ENCODE measurements around the gene LARGE1.

Gene LARGE1

GRCh38 chr22:33745501-33745900 is 174.8 kb downstream of the LARGE1 start:
- Histone ChIP-seq H3K9ac (ENCODE audit: low read length) (no peak overlapping the region), H3K4me3 (ENCODE audit: low read depth in 1 of 2, low read length in 2 of 2) (no peak overlapping the region), H3K27me3 (ENCODE audit: control insufficient read depth in 1 of 2, insufficient read depth in 2 of 2, low read length in 2 of 2) (no peaks in the 10 kb centered on the region), H3K9me3 (ENCODE audit: low read length) (no peaks in the 10 kb centered on the region), H3K4me1 (ENCODE audit: insufficient read depth, low read length) (peaks cover 4% of the 10 kb centered on the region), H3K27ac (ENCODE audit: low read depth, low read length) (no peak overlapping the region), H3K36me3 (ENCODE audit: insufficient read depth, low read length) (no peaks in the 10 kb centered on the region)

GRCh38 chr22:33743756-33744155 is 176.5 kb downstream of the LARGE1 start:
- Histone ChIP-seq H3K27ac (ENCODE audit: low read depth, low read length) (no peak overlapping the region), H3K9me3 (ENCODE audit: low read length) (no peaks in the 10 kb centered on the region), H3K27me3 (ENCODE audit: control insufficient read depth in 1 of 2, insufficient read depth in 2 of 2, low read length in 2 of 2) (no peaks in the 10 kb centered on the region), H3K36me3 (ENCODE audit: insufficient read depth, low read length) (no peaks in the 10 kb centered on the region), H3K9ac (ENCODE audit: low read length) (no peak overlapping the region), H3K4me3 (ENCODE audit: low read depth in 1 of 2, low read length in 2 of 2) (no peak overlapping the region), H3K4me1 (ENCODE audit: insufficient read depth, low read length) (peaks cover 4% of the 10 kb centered on the region)

DNA sequence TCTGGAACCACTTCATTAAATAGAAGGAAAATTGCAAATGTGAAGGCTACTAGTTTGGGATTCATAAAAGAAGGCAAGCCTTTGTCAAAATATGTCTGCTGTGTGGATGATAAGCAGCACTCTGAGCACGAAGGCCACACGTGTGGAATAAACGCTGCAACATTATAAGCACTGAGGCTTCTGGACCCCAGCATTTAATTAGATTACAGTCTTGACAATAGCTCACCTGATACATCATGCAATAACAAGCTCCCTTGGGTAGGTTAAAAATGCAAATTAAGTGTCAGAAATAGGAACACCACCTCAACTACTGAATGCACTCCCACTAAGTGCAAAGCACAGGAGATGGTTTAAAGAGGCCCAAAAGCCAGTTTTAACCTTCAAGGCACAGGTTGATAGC is 179.3 kb downstream of the LARGE1 start:
- no peak overlapping the region for H3K9ac ChIP-seq (ENCODE audit: low read length)
- no peak overlapping the region for H3K27ac ChIP-seq (ENCODE audit: low read depth, low read length)
- H3K4me3 ChIP-seq (ENCODE audit: low read depth in 1 of 2, low read length in 2 of 2), result no peak overlapping the region
- no peaks in the 10 kb centered on the region for H3K9me3 ChIP-seq (ENCODE audit: low read length)
- no peaks in the 10 kb centered on the region for H3K36me3 ChIP-seq (ENCODE audit: insufficient read depth, low read length)
- peaks cover 4% of the 10 kb centered on the region for H3K4me1 ChIP-seq (ENCODE audit: insufficient read depth, low read length)
- no peaks in the 10 kb centered on the region for H3K27me3 ChIP-seq (ENCODE audit: control insufficient read depth in 1 of 2, insufficient read depth in 2 of 2, low read length in 2 of 2)

DNA sequence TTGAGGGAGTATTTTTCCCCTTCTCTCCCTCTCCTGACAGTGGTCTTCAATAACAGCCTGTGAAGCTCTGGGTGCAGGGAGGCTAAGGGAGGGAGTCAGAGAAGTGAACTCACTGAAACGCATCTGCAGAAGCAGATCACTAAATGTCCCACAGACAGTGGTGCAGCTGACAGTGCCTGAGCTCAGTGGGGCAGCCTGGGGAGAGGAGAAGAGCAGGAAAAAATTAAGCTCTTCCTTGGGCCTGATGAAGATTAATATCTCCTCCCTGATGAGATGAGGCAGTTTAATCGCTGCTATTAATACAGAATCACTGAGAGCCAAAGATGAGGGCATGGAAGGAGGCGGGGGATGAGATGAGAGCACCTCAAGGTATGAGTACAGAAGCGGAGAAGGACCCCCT is 180.8 kb downstream of the LARGE1 start:
- no peak overlapping the region for H3K27ac ChIP-seq (ENCODE audit: low read depth, low read length)
- H3K36me3 ChIP-seq (ENCODE audit: insufficient read depth, low read length), result no peaks in the 10 kb centered on the region
- no peaks in the 10 kb centered on the region for H3K4me1 ChIP-seq (ENCODE audit: insufficient read depth, low read length)

DNA sequence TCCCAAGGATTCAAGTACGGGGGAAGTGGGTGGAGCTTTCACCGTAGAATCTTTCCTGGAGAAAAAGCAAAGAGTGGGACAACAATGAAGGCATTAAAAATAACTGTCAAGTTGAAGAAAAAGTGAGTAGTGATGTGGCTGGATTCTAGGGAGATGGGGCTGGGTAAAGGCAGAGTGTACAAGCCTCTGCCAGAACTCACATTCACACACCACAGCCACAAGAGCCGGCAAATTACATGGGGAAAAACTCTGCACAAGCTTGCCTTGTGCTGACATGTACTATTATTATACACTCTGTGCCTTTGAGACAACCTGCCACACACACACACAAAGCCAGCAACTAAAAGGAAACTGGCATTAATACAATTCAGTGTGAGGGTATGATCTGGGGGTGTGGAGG is 182.6 kb downstream of the LARGE1 start:
- no peaks in the 10 kb centered on the region for H3K36me3 ChIP-seq (ENCODE audit: insufficient read depth, low read length)
- no peaks in the 10 kb centered on the region for H3K4me1 ChIP-seq (ENCODE audit: insufficient read depth, low read length)
- H3K4me3 ChIP-seq (ENCODE audit: low read depth in 1 of 2, low read length in 2 of 2), result no peak overlapping the region
- no peaks in the 10 kb centered on the region for H3K9me3 ChIP-seq (ENCODE audit: low read length)
- H3K9ac ChIP-seq (ENCODE audit: low read length), result no peak overlapping the region
- H3K27me3 ChIP-seq (ENCODE audit: control insufficient read depth in 1 of 2, insufficient read depth in 2 of 2, low read length in 2 of 2), result no peaks in the 10 kb centered on the region
- H3K27ac ChIP-seq (ENCODE audit: low read depth, low read length), result no peak overlapping the region

More for the DNA sequence above, 180.8 kb downstream of the LARGE1 start:
- no peaks in the 10 kb centered on the region for H3K9me3 ChIP-seq (ENCODE audit: low read length)
- H3K27me3 ChIP-seq (ENCODE audit: control insufficient read depth in 1 of 2, insufficient read depth in 2 of 2, low read length in 2 of 2), result no peaks in the 10 kb centered on the region
- no peak overlapping the region for H3K4me3 ChIP-seq (ENCODE audit: low read depth in 1 of 2, low read length in 2 of 2)
- H3K9ac ChIP-seq (ENCODE audit: low read length), result no peak overlapping the region

DNA sequence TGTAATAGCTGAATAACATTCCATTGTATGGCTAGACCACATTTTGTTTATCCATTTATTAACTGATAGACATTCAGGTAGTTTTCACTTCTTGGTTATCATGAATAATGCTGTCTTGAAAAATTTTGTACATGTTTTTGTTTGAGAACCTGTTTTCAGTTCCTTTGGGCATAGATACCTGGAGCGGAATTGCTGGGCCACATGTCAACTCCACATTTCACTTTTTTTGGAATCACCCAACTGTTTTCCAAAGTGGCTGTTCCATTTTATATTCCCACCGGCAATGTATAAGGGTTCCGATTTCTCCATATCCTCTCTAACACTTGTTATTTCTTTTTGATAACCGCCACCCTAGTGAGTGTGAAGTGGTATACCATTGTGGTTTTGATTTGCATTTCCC is 184.3 kb downstream of the LARGE1 start:
- Histone ChIP-seq H3K9me3 (ENCODE audit: low read length) (no peaks in the 10 kb centered on the region), H3K9ac (ENCODE audit: low read length) (no peak overlapping the region), H3K4me3 (ENCODE audit: low read depth in 1 of 2, low read length in 2 of 2) (no peak overlapping the region), H3K27me3 (ENCODE audit: control insufficient read depth in 1 of 2, insufficient read depth in 2 of 2, low read length in 2 of 2) (no peaks in the 10 kb centered on the region), H3K27ac (ENCODE audit: low read depth, low read length) (no peak overlapping the region), H3K4me1 (ENCODE audit: insufficient read depth, low read length) (no peaks in the 10 kb centered on the region), H3K36me3 (ENCODE audit: insufficient read depth, low read length) (no peaks in the 10 kb centered on the region)

- no peak overlapping the region for H3K4me3 ChIP-seq (ENCODE audit: low read depth in 1 of 2, low read length in 2 of 2)
- peaks cover 36% of the 10 kb centered on the region for H3K4me1 ChIP-seq (ENCODE audit: insufficient read depth, low read length)
- no peaks in the 10 kb centered on the region for H3K36me3 ChIP-seq (ENCODE audit: insufficient read depth, low read length)
- no peaks in the 10 kb centered on the region for H3K9me3 ChIP-seq (ENCODE audit: low read length)
- no peak overlapping the region for H3K9ac ChIP-seq (ENCODE audit: low read length)
- H3K27me3 ChIP-seq (ENCODE audit: control insufficient read depth in 1 of 2, insufficient read depth in 2 of 2, low read length in 2 of 2), result no peaks in the 10 kb centered on the region
- H3K27ac ChIP-seq (ENCODE audit: low read depth, low read length), result no peak overlapping the region
Observed at GRCh38 chr22:33728847-33729246, 191.4 kb downstream of the LARGE1 start.

DNA sequence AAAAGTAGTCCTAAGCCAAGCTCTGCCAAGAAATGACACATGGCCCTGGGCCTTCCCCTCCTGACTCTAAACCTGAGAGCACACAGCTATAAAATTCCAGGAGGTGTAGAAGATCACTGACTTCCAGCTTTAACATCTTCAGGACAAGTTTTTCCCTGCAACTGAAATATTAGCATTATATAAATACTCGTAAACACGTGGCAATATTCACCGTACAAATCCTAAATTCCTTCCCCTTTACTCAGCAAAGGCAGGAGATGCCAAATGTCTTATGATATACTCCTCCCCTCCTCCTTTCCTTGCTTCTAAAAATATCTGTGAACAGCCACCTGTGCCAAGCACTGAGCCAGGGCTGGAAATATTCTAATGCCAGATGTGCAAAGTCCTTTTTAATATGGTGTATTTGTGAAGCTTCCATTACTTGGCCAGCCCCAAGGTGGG is 194.0 kb downstream of the LARGE1 start:
- Histone ChIP-seq H3K9me3 (ENCODE audit: low read length) (no peaks in the 10 kb centered on the region), H3K9ac (ENCODE audit: low read length) (no peak overlapping the region), H3K36me3 (ENCODE audit: insufficient read depth, low read length) (no peaks in the 10 kb centered on the region), H3K4me1 (ENCODE audit: insufficient read depth, low read length) (peaks cover 36% of the 10 kb centered on the region), H3K27ac (ENCODE audit: low read depth, low read length) (no peak overlapping the region), H3K4me3 (ENCODE audit: low read depth in 1 of 2, low read length in 2 of 2) (no peak overlapping the region), H3K27me3 (ENCODE audit: control insufficient read depth in 1 of 2, insufficient read depth in 2 of 2, low read length in 2 of 2) (no peaks in the 10 kb centered on the region)

GRCh38 chr22:33723915-33724314 is 196.4 kb downstream of the LARGE1 start:
- peaks cover 36% of the 10 kb centered on the region for H3K4me1 ChIP-seq (ENCODE audit: insufficient read depth, low read length)
- H3K36me3 ChIP-seq (ENCODE audit: insufficient read depth, low read length), result no peaks in the 10 kb centered on the region
- H3K27me3 ChIP-seq (ENCODE audit: control insufficient read depth in 1 of 2, insufficient read depth in 2 of 2, low read length in 2 of 2), result no peaks in the 10 kb centered on the region
- no peak overlapping the region for H3K4me3 ChIP-seq (ENCODE audit: low read depth in 1 of 2, low read length in 2 of 2)
- H3K9me3 ChIP-seq (ENCODE audit: low read length), result no peaks in the 10 kb centered on the region
- no peak overlapping the region for H3K9ac ChIP-seq (ENCODE audit: low read length)
- no peak overlapping the region for H3K27ac ChIP-seq (ENCODE audit: low read depth, low read length)

DNA sequence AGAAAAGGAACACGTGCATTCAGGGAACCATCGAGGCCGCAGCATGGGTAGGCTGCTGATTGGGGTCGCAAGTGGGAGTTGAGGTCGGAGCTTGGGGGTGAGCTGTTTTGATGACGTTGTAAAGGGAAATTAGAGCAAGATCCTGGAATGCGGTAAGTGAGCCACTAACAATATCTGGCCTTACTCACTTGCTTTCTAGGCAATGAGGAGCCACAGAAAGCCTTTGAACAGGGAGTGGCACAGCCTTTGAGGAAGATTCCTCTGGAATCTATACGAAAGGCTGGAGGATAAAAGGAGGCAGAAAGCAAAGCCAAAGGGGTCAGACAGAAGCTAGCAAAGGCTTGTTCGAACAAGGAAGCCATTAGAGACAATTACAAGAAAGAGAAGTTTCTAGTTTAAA is 197.5 kb downstream of the LARGE1 start:
- Histone ChIP-seq H3K27ac (ENCODE audit: low read depth, low read length) (no peak overlapping the region), H3K9me3 (ENCODE audit: low read length) (no peaks in the 10 kb centered on the region), H3K4me3 (ENCODE audit: low read depth in 1 of 2, low read length in 2 of 2) (no peak overlapping the region), H3K27me3 (ENCODE audit: control insufficient read depth in 1 of 2, insufficient read depth in 2 of 2, low read length in 2 of 2) (no peaks in the 10 kb centered on the region), H3K9ac (ENCODE audit: low read length) (no peak overlapping the region), H3K36me3 (ENCODE audit: insufficient read depth, low read length) (no peaks in the 10 kb centered on the region), H3K4me1 (ENCODE audit: insufficient read depth, low read length) (peaks cover 33% of the 10 kb centered on the region)

DNA sequence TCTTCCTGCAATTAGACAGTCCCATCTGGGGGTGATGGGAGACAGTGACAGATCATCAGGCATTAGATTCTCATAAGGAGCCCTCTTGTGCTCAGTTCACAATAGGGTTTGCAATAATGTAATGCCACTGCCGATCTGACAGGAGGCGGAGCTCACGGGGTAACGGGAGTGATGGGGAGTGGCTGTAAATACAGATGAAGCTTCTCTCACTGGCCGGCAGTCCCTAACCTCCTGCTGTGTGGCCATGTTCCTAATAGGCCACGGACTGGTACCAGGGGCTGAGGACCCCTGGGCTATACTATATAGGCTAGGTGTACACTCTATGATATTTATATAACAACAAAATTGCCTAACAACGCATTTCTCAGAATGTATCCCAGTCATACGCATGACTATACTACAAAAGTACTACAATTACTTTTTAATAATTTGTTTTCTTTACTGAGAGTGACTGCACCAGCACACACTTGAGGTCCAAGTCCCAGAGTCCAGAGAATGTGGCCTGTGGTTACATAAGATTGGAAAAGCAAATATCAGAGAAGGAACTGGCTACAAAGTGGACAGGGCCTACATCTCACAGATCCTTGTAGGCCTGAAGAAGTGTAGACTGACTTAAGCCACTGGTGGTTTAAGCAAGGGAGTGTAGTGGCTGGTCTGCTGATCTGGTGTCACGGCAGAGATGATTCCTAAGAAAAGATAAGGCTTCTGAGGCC is 200.0 kb downstream of the LARGE1 start:
- H3K27ac ChIP-seq (ENCODE audit: low read depth, low read length), result no peak overlapping the region

DNA sequence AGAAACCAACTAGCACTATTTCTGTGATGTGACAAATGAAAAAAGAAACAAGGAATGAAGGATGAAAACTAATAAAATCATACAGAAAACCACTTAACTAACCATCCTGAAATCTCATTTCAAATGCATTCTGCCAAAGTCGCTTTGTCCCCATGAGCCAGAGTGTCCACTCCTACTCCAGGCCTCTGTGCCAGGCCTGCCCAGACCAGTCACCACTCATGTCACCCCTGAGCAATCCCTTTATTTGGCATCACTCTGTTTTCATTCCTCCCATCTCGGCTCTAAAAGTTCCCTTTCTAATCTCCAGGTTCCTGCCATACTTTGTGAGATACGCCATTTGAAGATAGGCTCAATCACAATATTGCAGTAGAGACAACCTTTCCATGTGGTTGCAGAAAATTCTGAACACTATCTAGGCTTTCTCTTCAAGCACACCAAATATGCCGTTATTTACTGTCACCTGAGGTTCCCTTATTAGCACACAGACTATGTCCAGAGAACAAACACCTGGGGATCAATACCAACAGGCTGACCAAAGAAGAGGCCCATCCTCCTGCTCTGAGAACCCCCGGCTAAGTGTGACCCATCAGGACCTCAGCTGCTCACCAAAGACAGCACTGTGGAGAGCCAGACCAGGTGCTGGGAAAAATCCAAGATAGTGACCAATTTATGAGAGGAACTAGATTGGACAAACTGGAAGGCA is 202.4 kb downstream of the LARGE1 start:
- no peak overlapping the region for H3K27ac ChIP-seq (ENCODE audit: low read depth, low read length)
- no peaks in the 10 kb centered on the region for H3K36me3 ChIP-seq (ENCODE audit: insufficient read depth, low read length)
- H3K4me3 ChIP-seq (ENCODE audit: low read depth in 1 of 2, low read length in 2 of 2), result no peak overlapping the region
- H3K9ac ChIP-seq (ENCODE audit: low read length), result no peak overlapping the region
- H3K27me3 ChIP-seq (ENCODE audit: control insufficient read depth in 1 of 2, insufficient read depth in 2 of 2, low read length in 2 of 2), result no peaks in the 10 kb centered on the region
- H3K4me1 ChIP-seq (ENCODE audit: insufficient read depth, low read length), result no peaks in the 10 kb centered on the region
- H3K9me3 ChIP-seq (ENCODE audit: low read length), result no peaks in the 10 kb centered on the region

More for the DNA sequence above, 200.0 kb downstream of the LARGE1 start:
- Histone ChIP-seq H3K4me1 (ENCODE audit: insufficient read depth, low read length) (peaks cover 9% of the 10 kb centered on the region), H3K36me3 (ENCODE audit: insufficient read depth, low read length) (no peaks in the 10 kb centered on the region), H3K9ac (ENCODE audit: low read length) (no peak overlapping the region), H3K27me3 (ENCODE audit: control insufficient read depth in 1 of 2, insufficient read depth in 2 of 2, low read length in 2 of 2) (no peaks in the 10 kb centered on the region), H3K9me3 (ENCODE audit: low read length) (no peaks in the 10 kb centered on the region), H3K4me3 (ENCODE audit: low read depth in 1 of 2, low read length in 2 of 2) (no peak overlapping the region)
